ENCODE results near the gene ERC1.
"Not testable (repeated sequence)": the region's sequence is repeated elsewhere in the genome, so short reads cannot be mapped to it uniquely, and the experiment has no call there.

Gene ERC1

DNA sequence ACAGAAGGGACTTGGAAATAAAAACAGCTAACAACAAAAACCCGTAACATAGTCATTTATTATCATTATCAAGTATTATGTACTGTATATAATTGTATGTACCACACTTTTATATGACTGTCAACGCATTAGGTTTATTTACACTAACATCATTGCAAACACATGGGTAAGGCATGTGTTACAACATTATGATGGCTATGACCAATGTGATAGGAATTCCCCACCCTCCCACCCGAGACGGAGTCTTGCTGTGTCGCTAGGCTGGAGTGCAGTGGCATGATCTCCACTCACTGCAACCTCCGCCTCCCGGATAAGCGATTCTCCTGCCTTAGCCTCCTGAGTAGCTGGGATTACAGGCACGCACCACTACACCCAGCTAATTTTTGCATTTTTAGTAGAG lies 82.6 kb downstream of the ERC1 start:
- no peak for DNase-seq

DNA sequence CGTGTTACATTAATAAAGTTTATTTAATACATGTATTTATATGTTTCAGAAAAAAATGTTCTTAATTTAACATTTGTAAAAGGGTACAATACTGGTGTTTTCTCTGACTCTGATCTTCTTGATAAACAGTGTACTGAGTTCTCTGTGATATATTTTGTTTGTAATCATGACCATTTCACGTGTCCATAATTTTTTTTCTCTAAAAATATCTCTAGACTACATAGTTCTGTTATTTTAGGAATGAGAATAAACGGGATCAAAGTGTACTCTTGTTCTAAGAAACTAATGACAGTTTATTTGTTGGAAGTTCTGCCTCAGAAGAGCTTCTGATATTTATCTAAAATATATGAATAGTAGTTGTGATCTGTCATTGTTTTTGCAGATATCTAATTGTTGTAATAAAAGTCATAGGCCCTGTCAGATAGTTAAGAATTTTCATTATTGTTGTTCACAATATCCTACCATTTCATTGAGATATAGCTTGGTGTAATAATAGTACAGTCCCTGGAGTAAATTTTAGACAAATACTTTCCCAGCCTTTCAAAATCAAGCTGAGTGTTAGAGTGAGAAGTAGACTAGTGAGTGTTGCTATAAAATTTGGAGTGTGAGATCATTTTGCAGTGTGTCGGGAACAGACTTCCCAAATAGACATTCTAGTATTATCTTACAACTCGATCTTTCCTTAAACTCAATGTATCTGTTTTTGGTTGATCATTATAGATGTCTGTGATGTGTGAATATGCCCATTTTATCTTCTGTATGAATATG lies 86.2 kb downstream of the ERC1 start:
- no peak for DNase-seq

DNA sequence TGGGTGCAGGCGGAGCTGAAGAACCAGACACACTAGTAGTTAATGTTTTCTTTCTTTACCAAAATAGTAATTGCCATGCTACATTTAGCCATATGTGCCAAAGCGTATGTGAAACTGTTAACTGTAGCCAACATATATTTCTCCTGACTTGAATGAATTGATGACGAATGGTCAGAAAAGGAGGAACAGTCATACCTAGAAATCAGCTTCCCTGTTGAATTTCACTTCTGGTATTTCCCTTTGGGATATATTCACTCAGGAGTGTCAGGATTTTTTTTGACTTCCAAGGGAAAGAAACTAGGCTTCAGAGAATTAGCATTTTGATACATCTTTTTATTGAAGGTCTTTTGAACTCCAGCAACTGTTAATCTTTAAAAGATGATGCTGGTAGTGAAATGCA lies 87.0 kb downstream of the ERC1 start:
- DNase-seq, result no peak

DNA sequence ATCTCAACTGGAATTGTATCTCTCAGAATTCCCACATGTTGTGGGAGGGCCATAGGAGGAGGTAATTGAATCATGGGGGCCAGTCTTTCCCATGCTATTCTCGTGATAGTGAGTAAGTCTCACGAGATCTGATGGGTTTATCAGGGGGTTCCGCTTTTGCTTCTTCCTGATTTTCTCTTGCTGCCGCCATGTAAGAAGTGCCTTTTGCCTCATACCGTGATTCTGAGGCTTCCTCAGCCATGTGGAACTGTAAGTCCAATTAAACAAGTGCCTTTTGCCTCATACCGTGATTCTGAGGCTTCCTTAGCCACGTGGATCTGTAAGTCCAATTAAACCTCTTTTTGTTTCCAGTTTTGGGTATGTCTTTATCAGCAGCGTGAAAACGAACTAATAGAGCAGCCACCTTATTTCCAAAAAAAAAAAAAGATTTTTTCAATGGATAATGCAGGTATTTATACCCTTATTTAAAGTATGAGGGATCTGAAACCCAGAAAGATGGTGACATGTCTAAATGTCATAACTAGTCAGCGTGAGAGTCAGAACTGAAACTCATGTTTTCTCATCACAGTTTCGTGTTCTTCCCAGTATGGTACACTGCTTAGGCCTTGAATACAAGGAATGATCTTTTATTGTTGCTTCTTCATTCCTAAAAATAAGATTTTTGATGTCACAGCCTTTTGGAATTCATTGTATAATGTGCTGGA lies 89.6 kb downstream of the ERC1 start:
- no peak for DNase-seq

DNA sequence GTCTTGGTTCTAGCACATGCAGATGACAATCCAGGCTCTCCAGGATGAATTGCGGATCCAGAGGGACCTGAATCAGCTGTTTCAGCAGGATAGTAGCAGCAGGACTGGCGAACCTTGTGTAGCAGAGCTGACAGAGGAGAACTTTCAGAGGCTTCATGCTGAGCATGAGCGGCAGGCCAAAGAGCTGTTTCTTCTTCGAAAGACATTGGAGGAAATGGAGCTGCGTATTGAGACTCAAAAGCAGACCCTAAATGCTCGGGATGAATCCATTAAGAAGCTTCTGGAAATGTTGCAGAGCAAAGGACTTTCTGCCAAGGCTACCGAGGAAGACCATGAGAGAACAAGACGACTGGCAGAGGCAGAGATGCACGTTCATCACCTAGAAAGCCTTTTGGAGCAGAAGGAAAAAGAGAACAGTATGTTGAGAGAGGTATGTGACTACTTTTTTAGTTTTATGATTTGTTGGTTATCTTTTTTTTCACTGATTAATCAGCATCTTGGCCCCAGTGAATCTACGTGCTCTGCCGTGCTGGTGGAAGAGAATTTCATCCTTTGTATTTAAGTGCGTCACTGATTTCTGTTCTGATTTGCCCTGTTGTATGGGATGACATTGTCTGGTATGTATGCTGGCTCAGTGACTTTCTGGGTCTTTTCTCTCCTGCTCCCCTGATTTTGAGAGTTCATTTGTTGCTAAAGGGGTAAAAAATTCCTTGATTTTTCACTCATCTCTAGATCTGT lies 92.3 kb downstream of the ERC1 start:
- peak in 29 of 58 donors; percentile 1 to 48 (median 8) for DNase-seq

DNA sequence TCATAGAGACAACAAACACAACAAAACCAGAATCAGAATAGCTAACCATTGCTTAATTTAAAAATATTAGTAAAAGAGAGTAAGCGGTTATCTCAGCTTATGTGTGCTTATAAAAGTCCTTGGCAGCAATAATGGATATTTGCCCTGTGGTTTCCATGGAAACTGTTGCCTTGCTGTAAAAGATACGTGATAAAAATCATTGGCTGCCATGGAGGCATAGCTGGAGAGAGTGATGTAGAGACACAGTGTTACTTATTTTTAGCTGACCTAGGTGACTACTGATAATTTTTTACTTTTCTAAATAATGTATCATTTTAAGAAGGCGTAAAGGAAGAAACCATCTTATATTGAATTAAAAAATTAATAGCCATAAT lies 92.9 kb downstream of the ERC1 start:
- peak in 1 of 58 donors; percentile 3 for DNase-seq

DNA sequence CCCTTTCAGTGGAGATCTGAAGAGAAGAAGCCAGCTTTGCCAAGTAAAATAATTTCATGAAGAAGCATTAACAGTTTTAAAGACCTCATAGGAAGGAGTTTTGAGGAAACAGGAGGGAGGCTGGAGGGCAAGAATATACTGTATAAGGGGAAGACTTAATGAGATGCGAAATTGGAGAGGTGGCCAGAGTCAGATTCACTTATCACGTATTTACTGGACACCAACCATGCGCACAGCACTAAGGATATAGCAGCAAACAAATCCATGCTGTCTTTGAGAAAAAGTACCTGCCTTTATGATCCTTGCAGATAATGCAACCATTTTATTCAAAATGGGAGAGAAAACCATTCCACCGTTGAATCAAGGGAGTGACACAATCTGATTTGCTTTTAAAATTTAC lies 100.3 kb downstream of the ERC1 start:
- no peak for DNase-seq

DNA sequence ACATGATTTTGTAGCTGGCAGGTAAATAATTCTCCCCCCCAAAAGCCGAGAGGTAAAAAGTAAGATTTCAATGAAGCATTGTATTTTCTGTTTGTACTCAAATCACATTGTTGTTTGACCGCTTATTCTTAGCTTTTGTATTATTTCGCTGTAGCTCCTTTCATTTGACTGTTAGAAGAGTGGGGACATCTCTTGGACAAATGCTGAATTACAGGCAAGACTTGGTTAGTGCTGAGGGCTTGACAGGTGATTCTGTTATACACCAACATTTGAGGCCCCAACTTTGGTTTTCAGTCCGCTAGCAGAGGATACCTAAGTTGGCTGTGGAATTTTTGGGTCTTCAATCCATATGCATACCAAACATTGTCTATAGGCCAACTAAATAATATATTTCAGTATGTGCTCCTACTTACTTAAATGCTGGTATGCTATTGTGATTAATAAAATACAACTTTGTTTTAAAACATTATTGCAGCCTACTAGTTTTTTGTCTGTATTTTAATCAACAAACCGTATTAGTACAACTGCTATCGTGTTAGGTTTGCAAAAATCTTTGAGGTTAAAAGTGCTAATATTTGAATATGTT lies 102.2 kb downstream of the ERC1 start:
- peak in 4 of 58 donors; percentile 0 to 10 (median 5) for DNase-seq

DNA sequence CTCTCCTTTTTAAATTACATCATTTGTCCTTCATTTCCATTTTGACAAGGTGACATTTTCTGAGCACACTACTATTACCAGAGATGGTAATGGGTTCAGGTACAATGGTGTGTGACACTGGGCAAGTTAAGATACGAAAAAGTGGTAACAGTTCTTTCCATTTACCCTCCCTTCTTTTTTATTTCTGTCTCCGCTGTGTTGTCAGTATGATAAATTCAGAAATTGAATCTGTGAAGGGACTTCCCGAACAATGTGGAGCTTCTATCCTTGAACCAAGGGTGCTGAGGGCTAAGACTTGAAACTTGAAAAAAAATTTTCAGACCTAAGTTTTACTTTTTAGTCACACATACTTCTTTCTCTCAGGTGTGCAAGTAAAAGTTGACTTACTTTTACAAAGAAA lies 103.7 kb downstream of the ERC1 start:
- no peak for DNase-seq

DNA sequence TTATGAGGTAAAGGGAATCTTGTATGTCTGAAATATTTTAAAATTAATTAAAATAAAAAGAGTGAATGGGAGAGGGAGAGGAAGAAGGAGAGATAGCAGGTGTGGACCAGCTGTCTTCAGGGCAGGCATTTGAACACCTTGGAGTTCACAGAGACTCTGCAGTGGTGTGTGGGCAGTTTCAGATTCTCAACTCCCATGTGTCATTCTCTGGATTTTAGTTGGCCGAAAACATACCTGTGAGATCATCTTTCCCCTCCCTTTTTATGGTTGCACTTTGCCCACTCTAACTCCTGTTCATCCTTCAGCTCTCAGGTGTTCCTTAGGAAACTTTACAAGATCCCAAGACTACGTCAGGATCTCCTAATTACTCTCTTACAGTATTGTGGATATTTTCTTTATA lies 108.1 kb downstream of the ERC1 start:
- no peak for DNase-seq

DNA sequence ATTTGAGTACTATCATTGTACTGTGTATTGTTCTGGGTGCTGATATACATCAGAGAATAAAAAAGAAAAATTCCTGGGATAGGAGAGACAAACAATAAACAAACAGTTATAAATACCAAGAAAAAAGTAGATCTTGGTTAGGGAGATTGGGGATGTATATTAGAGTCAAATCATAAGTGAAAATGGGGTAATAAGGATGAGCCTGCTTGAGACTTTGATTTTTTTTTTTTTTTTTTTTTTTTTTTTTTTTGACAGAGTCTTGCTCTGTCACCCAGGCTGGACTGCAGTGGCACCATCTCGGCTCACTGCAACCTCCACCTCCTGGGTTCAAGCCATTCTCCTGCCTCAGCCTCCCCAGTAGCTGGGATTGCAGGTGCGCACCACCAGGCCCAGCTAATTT lies 108.6 kb downstream of the ERC1 start:
- not testable (repeated sequence) for DNase-seq

DNA sequence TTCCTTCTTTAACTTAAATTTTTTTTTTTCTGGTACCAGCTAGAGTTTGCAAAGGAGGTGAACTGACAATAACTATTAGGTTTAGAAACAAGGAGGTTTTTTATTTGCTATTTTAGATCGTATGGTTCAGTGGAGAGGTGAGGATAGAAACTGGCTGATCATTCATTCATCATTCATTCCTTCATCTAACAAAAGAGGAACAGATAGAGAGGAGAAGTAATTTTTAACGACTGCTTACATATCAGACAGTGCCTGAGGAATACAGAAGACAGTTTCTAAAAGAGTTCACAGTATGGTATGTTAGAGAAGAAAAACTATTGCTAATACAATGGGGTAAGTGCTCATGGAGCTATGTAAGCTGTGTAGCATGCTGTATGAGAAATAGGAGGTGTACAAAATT lies 111.1 kb downstream of the ERC1 start:
- no peak for DNase-seq

DNA sequence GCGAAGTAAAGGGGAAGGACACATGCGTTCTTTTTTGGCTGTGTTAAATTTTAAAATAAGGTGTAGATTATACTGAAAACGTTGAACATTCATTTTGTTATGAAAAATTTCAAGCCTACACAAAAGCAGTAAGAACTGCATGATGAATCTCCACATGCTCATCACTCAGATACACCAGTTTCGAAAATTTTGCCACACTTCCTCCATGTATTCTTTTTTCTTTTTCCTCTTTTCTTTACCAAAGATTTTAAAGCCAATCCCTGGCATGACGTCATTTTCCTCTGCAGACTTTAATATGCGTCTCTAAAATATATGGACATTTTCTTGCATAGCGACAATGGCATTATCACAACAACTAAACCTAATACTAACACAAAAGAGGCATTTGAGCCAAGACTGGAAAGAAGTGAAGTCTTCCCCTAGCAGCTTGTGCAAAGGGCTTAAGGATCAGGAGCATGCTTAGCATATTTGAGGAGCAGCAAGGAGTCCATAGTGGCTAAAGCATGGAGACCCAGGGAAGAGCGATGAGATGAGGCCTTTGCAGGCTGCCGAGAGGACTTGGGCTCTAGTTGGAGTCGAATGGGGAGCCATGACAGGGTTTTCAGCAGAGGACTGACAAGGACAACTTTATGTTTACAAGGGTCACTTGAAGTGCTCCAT lies 111.9 kb downstream of the ERC1 start:
- no peak for DNase-seq

DNA sequence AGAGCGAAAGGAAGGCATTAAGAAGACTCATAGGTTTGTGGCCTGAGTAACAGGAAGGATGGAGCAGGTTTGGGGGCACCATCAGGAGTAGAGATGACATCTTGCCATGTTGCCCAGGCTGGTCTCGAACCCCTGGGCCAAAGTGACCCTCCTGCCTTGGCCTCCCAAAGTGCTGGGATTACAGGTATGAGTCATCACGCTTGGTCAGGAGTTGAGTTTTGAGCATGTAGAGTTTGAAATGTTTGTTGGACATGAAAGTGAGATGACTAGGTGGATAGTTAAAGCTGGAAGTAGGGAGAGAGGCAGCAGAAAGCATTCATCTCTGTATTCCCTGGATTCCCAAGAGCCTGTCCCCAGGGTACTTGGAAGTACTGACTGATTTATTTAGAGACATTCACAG lies 112.6 kb downstream of the ERC1 start:
- no peak for DNase-seq

DNA sequence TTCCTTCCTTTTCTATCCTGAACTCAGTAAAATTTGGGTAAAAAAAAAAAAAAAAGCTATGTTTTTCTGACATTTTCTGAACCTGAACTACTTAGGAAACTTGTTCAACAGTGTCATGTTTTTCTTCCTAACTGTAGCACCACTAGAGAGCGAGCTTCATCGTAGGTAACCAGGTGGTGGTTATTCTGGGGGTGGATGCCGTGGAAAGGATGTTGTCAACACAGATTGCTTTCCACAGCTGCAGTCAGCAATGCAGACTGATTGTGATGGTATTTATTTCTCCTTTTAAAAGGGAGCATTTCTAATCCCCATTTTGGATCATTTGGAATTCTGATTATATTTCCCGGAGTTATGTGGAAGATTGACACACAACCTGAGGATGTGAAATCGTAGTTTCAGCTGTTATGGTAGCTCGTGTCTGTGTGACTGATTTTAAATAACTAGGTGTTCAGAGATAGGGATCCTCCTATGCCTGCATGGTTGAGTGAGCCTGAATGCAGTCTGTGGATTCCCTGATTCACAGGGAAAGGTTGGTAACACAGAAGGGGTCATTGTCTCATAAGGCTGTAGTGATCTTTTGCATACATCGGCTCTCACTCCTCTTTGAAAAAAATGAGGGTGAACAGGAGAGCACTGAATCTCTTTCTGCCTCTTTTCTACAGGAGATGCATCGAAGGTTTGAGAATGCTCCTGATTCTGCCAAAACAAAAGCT lies 113.2 kb downstream of the ERC1 start:
- DNase-seq, result no peak

DNA sequence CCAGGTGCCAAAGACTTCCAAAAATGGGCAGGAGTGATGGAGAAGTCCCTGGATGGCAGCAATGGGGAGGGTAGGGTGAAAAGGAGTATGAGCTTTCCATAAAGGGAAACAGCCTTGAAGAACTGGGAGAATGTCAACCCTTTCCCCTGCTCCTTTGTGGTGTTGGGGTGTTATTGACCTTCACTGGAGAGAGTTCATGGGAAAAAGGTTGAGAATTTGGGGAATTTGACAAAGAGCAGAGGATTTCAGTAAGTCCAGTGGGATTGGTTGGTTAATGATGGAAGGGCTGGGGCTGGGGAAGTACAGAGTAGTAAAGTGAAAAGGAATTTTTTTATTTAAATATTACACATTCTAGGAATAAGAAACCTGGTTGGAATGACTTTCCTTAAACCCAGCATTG lies 116.6 kb downstream of the ERC1 start:
- DNase-seq, result no peak

DNA sequence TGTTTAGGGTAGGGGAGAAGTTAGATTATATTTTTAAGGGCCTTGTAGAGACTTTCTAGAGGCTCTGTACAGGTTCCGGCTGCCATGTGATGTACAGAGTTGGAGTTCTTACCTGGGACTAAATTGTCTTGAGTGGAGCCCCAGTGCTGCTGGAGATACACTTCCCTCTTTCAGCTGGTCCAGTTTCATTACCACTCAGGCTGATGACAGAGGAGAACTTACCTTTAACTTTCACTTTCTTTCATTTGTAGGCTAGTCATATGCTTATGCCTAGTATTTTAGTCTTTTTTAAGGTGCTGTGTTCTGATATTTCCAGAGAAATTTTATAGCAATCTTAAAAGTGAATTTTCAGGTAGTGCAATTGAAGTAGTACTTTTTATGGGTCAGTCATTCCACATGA lies 117.3 kb downstream of the ERC1 start:
- DNase-seq, result no peak

DNA sequence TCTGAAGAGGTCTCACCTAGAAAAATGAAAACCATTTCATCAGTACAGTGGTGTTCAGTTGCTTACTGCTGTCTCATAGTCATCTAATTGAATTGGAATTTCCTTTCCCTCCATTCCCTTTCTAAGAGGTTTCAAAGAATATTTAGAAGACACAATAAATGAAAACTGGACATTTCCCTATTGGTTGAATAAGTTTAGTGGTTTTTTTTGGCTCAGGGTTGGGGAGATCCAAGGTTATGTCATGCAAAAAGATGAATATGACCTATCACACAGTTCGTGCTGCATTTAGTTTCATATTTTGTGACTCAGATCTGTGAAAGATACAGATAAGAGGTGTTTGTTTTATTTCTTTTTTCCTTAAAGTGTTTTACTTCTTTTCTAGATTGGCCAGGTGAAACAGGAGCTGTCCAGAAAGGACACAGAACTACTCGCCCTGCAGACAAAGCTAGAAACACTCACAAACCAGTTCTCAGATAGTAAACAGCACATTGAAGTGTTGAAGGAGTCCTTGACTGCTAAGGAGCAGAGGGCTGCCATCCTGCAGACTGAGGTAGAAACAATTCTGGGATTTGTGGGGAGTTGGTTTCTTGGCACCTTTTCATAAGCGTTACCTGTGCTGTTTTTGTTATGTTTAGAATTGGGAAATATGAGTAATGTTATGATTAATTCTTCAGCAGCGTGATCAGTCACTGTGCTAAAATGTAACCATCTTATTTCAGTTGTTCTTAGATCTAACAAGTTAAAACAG lies 124.6 kb downstream of the ERC1 start:
- no peak for DNase-seq

DNA sequence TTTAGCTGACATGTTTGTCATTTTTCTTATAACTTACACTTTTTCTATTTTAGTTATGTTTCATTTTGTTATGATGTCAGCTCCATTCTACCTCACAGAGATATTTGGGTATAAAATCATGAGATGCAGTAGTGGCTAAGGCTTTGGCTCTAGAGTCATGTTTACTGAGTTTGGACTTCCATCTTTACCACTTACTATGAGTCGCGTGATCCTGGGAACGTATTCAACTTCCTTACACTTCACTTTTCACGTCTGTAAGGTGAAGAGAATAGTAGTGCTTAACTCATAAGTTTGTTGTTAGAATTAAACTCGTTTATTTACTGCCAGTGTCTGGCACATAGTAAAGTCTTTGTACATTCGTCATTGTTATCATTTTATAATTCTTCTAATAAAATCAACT lies 126.3 kb downstream of the ERC1 start:
- no peak for DNase-seq

DNA sequence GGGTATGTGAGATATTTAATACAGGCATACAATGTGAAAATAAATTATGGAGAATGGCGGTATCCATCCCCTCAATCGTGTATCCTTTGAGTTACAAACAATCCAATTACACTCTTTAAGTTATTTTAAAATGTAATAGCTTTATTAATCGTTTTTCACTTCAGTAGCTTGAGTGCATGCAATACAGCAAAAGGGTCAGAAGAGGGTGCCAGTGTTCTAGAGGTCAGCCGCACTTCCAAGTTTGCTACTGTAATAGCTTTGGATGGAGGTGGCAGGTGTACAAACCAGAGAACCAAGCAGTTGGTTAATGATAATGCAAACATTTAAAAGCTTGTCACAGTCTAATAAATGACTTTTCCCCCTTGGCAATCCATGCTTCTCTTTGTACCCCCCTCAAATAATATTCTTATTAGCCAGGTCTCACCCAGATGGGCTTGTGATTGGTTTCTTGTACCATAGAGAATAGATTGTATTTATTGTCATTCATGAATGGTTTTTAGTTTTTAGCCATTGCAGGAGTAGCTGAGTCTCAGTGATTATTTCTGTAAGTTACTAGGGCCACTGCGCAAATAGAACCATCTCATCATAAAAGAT lies 127.0 kb downstream of the ERC1 start:
- peak in 35 of 58 donors; percentile 1 to 70 (median 20) for DNase-seq

All from anterior cingulate cortex (tissue), 58 donors.